NCI-H2227 (cell line): ENCODE data around the gene C8B.

Experiments used
- DNase-seq: peaks from one replicate; lab custom pipeline; 2025; ENCODE audit not compliant: unreplicated experiment; lab: John Stamatoyannopoulos, UW

Gene C8B

DNA sequence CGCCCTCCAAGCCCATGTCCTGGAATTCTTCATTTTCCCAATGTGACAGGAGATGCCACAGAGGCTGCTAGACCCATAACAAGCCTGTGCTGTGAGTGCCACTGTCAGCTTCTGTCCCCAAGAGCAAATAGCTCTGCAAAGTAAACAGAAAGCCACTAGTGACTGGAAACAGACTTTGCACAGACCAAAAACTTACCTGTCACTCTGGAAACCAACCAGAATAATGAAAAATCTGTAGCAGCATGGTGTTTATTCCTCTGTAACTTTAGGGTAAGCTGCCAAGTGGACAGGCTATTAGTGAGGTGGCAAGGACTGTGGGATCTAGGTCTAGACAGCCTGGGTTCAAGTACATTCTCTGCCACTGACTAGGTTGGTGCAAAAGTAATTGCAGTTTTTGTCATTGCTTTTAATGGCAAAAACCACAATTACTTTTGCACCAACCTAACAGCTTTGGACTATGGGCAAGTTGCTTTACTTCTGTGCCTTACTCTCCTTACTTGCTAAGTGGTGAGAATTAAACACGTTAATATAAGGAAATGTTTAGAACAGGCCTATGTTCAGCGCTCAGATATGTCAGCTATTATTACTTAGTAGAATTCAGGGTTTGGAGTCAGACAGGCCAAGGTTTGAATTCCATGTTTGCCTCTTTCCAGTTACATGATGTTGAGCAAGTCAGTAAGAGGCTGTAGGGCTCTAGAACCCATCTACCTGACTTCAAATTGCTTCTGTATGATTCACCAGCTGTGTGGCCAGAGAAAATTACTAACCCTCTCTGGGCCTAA lies at the start of gene C8B:
Gene C8B, minus strand, starts transcription at position 100 of the 782 bp plus-strand sequence. Its CDS starts 67 bp downstream, at position 33.
- DNase-seq: no peak

DNA sequence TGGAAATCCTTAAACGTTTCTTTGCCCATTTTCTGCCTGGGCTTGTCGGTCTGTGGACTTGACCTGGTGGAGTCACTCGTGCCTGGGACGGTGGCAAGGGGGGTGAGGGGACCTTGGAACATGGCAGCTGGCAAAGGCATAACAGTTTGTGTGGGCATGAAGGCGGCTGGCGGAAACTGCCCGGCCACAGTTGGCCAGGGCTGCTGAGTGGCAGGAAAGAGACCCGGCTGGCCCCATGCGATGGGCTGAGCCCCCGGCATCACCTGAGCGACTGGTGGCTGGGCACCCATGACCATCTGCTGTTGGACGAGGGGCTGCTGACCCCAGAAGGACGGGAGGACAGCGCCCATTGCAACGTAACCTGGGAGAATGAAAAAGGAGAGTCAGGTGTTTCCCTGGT lies 49.3 kb upstream of the C8B start:
- DNase-seq: no peak

DNA sequence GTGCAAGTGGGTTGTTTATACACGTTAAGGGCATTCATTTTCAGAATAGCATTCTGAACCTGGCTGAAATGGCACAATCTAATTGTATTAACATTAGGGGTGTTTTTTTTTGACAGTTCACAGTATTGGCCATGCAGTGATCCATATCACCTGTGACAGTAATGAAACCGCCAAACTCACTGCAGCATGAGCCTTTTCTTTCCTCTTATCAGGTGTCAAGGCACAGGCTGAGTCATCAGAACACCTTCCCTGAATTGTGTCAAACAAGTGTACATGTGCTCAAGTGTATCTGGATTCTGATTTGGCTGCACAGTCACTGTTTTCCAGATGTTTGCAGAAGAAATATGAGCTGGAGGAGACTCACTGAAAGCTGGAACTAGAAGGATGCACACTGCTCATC lies 47.7 kb upstream of the C8B start:
- DNase-seq: no peak

DNA sequence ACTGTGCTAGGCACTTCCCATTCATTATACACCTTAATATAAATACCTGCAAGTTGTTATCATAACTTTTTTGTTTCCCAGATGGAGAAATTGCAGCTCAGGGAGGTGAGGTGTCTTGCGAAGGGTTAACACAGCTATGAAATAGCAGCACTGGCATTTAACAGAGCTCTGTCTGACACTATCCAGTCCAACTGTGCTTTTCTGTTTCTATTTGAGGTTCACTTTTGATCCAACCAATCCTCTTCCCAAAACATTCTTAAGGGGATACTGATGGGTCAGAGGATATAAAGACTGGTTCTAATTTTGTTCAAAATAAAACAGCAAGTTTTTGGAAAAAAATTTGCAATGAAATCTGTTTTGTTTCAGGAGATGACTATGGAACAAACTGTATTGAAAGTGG lies 46.5 kb upstream of the C8B start:
- DNase-seq: no peak

DNA sequence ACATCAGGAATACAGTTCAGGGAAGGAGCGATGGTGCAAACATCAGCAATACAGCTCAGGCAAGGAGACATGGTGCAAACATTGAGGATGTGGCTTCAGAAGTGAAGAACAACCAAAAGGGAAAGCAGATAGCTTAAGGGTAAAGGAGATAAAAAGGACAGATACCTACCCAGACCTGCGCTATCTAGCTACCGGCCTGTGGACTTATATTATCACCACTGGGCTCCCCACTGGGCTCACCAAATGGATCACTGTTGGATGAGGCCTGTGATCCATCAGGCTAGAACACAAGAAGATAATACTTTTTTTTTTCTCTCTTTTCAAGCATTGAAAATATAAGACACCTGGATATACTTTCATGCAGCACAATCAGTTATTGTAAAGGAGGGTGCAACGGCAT lies 44.7 kb upstream of the C8B start:
- no peak for DNase-seq

DNA sequence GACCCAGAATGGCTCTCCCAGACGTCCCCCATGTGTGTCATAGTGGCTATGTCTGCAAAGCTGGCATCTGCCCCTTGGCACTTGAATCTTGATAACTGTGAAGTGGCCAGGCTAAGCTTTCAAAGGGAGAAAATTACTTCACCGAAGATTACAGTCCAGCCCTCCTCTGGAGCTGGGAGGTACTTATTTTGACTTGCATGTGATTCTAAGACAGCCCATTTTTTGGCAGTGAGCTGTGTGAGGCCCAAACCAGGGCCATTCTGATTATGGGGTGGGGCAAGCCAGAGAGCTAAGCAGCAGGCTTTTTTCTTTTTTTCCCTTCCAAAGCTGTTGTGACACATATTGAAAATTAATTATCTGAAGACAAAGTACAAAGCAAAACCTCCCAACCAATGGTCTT lies 42.1 kb upstream of the C8B start:
- DNase-seq: peak; percentile 70

DNA sequence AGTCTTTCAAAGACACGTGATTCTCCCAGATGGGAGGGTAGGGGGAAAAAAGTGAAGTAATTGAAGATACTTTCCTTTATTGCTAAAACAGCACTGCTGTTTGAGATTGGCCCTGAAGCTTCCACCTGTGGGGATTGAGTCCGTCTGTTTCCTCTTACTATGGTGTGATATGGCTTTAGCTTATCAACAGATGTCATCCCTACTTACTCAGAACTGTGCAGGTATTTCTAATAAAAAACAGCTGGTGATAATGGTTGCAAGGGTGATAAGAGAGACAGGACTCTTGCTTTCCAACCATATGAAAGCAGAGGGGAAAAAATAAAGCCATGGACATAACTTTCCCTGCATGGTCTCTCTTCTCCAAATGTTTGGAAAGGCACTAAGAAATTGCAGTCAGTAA lies 41.7 kb upstream of the C8B start:
- no peak for DNase-seq

DNA sequence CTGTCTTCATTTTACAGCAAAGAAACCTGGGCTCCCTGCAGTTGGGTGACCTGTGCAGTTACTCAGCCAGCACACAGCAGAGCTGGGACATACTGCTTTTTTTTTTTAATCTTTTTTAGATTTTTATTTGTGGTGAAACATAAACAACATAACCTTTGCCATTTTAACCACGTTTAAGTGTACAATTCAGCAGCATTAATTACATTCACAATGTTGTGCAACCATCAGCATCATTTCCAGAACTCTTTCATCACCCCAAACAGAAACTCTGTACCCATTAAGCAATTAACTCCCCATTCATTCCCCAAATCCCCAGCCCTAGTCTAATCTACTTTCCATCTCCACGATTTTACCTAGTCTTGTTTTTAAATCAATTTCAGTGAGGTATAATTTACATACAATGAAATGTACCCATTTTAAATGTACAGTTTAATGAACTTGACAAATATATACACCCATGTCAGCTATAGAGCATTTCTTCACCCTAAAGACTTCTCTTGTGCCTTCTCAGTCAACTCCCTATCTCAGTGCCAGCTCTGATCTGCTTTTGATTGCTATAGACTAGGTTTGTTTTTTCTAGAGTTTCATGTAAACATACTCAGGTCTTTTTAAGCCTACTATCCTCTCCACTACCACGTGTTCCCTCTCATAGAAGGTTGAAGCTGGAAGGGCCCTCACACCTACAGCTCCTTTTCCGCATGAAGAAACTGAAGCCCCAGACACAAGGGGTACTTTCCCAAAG lies 37.8 kb upstream of the C8B start:
- DNase-seq: no peak

DNA sequence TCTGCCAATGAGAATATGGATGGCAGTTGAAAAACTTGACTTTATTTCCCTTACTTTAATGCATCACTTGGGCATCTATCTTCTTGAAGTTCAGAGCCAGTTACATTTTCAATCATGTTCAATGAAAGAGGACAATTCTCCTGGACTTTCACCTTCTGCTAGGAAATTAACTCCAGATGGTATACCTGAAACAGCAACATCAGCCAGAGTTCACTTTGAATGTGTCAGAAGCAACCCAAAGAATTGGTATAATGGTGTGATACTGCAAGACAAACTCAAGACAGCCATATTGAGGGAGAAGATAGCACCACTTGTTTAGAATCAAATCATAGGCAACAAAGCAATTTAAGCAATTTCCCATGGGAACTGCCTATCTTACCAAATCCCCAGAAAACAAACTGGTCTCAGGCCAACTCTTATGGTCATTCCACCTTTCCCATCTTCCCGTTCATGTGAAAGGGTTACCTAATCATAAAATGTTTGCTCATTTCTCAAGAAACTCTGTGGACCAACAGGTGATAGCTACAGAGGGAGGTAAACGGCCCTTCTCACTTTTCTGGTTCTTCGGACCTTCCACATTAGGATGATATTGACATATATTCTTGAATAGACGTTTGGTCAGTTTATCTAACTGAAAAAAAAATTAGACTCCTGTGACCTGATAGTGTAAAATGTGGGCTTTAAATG lies 29.7 kb upstream of the C8B start:
- DNase-seq: no peak

DNA sequence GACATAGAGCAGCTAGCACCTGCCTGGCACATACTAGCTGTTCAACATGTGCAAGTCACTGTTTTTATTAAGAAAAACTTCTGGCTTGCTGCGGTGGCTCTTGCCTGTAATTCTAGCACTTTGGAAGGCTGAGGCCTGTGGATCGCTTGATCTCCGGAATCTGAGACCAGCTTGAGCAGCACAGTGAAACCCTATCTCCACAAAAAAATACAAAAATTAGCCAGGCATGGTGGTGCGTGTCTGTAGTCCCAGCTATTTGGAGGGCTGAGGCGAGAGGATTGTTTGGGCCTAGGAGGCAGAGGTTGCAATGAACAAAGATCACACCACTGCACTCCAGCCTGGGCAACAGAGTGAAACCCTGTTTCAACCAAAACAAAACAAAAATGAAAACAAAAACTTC lies 27.7 kb upstream of the C8B start:
- no peak for DNase-seq

DNA sequence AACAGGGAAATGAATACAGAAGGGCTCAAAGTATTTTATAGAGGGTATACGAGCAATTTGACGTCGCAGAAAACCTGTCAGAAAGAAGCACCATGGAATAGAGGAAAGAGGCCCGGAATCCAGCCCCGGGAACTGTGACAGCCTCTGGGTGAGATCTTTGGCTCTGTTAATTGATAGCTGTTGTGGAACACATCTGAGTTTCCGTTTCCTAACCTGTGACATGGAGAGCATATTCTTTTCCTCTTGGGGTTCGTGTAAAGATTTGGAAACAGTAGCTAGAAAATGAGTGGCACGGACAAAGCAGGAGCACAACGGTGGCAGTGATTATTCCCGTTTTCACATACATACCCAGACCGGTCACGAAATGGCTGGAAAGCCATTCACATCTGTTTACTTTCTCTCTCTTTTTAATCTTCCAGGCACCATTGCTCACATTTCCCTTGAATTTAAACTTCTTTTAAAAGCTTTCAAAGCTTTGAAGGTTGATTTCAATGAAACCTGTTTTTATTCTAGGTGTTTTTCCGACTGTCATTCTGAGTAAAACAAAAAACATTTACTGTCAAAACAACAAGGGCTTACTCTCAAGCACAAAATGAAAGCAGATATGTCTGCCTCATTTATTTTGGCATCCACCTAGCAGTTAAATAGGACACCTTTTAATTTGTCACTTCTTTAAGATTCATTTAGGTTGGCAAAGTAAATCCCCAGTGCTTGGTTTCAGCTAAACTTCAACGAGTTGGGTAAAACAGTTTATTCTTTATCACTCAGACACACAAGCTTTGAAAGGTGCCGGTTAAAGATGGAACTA lies 26.7 kb upstream of the C8B start:
- no peak for DNase-seq

DNA sequence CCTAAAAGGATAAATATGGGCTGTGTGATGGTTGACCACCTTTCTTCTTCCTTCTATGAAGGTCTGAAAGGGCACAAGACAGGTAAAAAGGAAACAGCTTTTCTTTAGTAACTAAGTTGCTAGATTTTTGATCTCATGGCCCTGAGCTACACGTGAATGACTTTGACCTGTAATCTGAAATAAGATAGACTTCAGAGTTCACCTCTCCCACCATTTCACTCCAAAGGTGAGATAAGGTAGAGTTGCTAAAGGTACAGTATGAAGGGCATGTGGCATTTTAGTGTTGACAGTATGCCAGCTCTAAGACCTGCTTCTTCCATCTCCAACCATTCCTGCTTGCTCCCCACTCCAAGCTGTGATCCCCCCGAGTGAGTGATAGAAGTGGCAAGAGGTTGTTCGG lies 25.8 kb upstream of the C8B start:
- DNase-seq: no peak

DNA sequence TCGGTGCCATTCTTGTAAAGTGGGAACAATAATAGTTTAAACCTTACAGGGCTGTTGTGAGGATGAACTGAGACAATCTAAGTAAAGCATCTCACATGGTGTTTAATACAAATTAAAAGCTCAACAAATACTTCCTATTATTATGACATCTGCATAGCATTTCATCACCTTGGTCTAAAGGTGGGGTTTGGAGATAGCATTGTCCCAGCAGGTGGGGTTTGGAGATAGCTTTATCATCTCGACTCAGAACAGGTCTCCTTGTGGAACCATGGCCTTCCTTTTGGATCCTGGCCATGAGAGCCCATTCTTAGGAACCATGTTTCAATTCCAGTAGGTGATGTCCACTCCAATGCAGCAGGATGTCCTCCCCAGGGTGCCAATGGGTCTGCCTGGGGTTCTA lies 20.6 kb upstream of the C8B start:
- no peak for DNase-seq

DNA sequence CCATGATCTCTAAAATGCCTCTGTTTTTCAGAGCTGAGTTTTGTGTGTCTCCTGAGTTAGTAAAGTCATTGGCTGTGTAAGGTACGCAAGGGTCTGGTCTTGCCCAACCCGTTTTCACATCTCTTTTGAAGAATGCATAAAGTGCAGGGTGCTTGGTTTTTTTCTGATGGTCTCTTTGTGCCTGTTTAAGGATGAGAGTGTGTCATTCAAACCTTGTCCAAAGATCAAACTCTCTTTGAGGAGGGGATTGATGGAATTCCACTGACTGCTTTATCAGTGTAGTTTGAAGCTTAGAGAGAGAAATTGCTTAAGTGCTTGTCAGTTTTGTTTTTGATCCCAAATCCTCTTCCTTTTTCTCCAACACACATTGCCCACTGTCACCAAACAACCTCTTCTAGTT lies 20.0 kb upstream of the C8B start:
- DNase-seq: no peak

DNA sequence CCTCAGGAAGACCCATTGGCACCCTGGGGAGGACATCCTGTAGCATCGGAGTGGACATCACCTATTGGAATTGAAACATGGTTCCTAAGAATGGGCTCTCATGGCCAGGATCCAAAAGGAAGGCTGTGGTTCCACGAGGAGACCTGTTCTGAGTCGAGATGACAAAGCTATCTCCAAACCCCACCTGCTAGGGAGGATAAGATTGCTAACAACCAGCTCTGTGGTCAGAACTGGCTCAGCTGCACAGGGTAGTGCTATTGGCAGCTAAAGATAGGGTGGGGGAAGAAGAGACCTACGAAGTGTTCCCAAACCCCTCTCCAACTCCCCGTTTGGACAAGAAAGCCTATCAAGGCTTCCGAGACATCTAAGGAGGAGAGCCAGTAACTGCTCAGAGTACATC lies 17.7 kb upstream of the C8B start:
- DNase-seq: no peak

DNA sequence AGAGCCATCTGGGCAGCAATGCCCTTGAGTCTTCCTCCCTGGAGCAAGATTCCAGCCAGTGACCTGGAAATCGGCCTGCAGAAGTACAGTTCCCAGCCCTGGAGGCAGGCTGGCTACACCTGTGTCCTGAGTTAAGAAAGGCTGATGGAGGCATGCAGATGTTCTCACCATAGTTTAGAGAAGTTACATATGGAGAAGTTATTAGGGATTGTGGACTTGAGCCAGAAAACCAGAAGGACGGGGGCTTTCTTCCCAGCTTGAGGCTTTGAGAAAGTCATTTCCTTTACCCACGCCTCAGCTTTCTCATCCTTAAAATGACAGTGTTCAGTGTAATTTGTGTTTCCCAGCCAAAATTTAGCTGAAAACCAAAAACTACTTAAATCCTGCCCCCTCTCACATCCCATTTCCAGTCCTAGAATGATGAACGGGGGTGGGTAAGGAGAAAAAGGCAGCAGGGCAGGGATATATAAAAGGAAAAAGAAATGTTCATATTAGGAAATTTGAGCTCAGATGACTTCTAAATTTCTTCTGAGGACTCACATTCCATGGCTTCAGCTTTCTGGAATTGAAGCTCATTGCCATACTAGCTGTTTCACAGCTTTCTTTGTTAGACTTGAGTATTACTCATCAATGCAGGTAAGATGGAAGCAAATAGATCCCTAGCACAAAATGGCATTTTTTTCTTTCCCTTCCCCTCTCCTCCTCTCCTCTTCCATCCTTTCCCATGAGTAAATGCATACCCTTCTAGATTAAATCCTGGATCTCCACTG lies 14.4 kb upstream of the C8B start:
- no peak for DNase-seq

DNA sequence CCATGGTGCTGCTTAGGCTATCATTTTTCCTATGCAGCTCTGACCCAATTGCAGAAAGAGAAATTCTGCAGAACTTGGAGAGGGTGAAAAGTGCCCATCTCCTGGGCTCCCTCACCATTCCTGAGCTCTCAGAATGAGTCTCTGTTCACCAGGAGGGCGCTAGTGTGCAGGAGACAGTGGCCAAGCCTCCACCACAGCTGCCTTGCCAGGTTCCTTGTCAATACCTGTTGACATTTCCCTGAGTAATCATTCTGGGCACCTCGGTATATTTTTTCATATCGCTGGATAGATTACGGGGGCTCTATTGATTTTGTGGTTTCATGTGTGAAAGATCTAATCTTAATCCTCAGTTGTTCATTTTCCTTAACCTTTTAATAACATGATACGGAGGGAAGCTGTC lies 13.0 kb upstream of the C8B start:
- no peak for DNase-seq

DNA sequence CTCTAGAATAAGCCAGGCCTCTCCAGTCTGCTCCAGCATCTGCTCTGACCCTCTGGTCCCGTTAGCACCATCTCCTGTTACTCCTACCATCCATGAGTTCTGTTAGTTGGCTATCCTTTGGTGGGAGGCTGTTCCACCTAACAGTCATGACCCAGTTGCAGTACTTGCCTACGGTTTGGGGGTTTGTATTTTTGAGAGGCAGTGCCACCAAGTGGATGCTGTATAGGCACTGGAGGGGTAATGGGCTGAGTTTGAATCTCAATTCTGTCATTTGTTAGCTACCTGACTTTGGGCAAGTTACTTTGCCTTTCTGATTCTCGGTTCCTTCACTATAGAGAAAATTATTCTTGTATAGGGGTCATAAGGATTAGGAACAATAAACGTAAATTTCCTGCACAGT lies 12.1 kb upstream of the C8B start:
- no peak for DNase-seq

DNA sequence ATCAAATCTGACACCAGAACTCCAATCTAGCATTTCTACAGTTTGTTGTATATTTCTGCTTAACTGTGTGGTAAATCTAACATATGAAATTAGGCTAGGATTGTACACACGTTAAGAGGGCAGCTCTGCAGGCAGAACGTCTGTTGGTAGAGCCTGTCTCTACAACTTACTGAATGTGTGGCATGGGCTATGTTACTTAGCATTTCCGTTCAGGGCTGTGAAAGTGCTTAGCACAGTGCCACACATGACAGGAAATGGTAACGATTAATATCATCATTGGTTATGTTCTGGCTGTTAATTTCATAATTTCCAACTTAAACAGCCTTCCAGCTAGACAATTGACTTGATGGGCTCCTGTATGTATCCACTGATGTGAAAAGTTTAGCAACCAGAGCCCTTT lies 9.6 kb upstream of the C8B start:
- no peak for DNase-seq

DNA sequence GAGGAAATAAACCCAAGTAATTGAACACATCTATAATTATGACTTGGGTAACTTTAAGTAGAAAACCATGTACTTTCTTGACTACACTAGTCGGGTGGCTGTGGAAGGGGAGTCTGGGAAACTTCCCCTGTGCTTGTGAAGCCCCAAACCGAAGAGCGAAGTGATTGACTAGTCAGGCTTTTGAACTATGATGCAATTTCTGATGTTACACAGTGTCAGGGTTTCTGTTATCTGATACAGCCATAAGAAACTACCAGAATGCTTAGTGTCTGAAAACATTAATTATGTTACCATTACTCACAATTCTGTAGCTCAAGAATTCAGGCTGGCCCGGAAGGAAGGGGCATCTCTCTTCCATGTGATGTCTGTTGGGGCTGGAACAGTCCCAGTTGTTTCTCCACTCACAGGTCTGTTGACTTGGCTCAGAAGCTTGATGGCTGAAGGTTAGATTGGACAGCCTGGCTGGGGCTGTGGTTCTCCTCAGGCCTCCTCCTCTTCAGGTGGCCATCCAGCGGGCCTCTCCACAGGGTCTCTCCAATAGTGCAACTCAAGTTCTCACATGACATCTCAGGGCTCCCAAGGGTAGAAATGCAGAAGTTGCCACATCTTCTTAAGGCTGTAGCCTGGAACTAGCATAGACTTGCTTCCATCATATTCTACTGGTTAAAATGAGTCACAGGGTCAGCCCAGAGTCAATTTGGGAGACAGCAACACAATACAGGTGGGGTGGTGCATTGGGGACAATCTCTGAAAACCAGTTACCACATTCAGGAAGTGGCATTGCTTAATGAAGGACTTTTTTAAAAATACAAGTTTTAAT lies 8.3 kb upstream of the C8B start:
- DNase-seq: no peak
